T-cell (primary cell): ENCODE measurements around the gene EDEM1. TPM values are rescaled to one million over a fixed set of nuclear protein-coding genes. Genes with fewer than 3 reads are reported as not detected.

ENCODE experiments used
- ATAC-seq, 4 experiments: fragments of 200-7000 bp in 3 of 4; fragments of 150-1000 bp in 1 of 4; cut with Tn5 transposase; replicated peaks in 1 of 4; 1 replicate in 3 of 4; 2 replicates in 1 of 4; pipeline ENCODE4 v1.10.0; 2021; ENCODE audit warnings: moderate library complexity in 3 of 4, mild to moderate bottlenecking in 2 of 4, moderate number of reproducible peaks in 1 of 4
- CTCF ChIA-PET, 2 donors: fragments of 300-600 bp; sonication (Branson Sonifier 250); formaldehyde crosslinking; loops; one replicate each; lab custom pipeline; 2022; ENCODE audit warnings: antibody characterized with exemption in 2 of 2; lab: Charles Lee
- POLR2A ChIA-PET, 2 donors: fragments of 300-600 bp; sonication (Branson Sonifier 250); formaldehyde crosslinking; loops; one replicate each; lab custom pipeline; 2022; ENCODE audit warnings: antibody characterized with exemption in 2 of 2; lab: Charles Lee
- DNase-seq, 35 experiments: peaks; one replicate each; pipeline versions ENCODE4 v3.0.0 to v3.0.0-alpha.2; 2013 to 2023
- H3K27ac ChIP-seq: one replicate; pipeline ENCODE4 v1.5.1; 2013; ENCODE audit warnings: low read length
- H3K27me3 ChIP-seq, 2 experiments: replicated peaks in 1 of 2; 1 replicate in 1 of 2; 2 replicates in 1 of 2; pipeline versions ENCODE4 v1.6.1 to v1.7.0; 2013; ENCODE audit warnings: low read length in 1 of 2, mixed read lengths in 1 of 2; ENCODE audit not compliant: control insufficient read depth in 2 of 2, insufficient read depth in 2 of 2; ENCODE audit errors: extremely low read depth in 1 of 2
- H3K36me3 ChIP-seq, 2 donors: 1 replicate in 1 of 2; 2 replicates in 1 of 2; pipeline versions ENCODE4 v1.6.1 to v1.7.0; 2013; ENCODE audit warnings: low read length in 1 of 2; ENCODE audit not compliant: control insufficient read depth in 2 of 2, insufficient read depth in 1 of 2; ENCODE audit errors: extremely low read depth in 1 of 2
- H3K4me1 ChIP-seq, 2 experiments: 1 replicate in 1 of 2; 2 replicates in 1 of 2; pipeline versions ENCODE4 v1.6.1 to v1.7.0; 2013; ENCODE audit warnings: low read length in 2 of 2, mixed read lengths in 1 of 2; ENCODE audit not compliant: insufficient read depth in 2 of 2, control insufficient read depth in 1 of 2; ENCODE audit errors: extremely low read depth in 1 of 2
- H3K4me3 ChIP-seq, 2 donors: 1 replicate in 1 of 2; 2 replicates in 1 of 2; pipeline versions ENCODE4 v1.5.1 to v1.7.0; 2013; ENCODE audit warnings: mild to moderate bottlenecking in 2 of 2, low read length in 1 of 2, moderate library complexity in 1 of 2; ENCODE audit not compliant: control insufficient read depth in 1 of 2; ENCODE audit errors: extremely low read depth in 1 of 2
- H3K9me3 ChIP-seq: 2 replicates; pipeline ENCODE4 v1.7.0; 2013
- H3K27ac Mint-ChIP-seq, 2 donors: one replicate each; pipeline ENCODE4 v1.8.0; 2020 to 2021; ENCODE audit warnings: mild to moderate bottlenecking in 2 of 2, mixed read lengths in 2 of 2
- H3K27me3 Mint-ChIP-seq, 2 donors: one replicate each; pipeline ENCODE4 v1.8.0; 2021 to 2022; ENCODE audit warnings: mixed read lengths in 2 of 2
- H3K36me3 Mint-ChIP-seq: one replicate; pipeline ENCODE4 v1.8.0; 2021; ENCODE audit warnings: mixed read lengths
- H3K4me1 Mint-ChIP-seq, 3 donors: one replicate each; pipeline ENCODE4 v1.8.0; 2020 to 2022; ENCODE audit warnings: mixed read lengths in 3 of 3, mild to moderate bottlenecking in 1 of 3
- H3K4me3 Mint-ChIP-seq, 3 donors: one replicate each; pipeline ENCODE4 v1.8.0; 2020 to 2022; ENCODE audit warnings: mild to moderate bottlenecking in 3 of 3, mixed read lengths in 3 of 3, moderate library complexity in 3 of 3
- H3K9me3 Mint-ChIP-seq, 3 donors: one replicate each; pipeline ENCODE4 v1.8.0; 2020 to 2022; ENCODE audit warnings: mixed read lengths in 3 of 3
- WGBS: methylation state at CpG from one replicate; pipeline ENCODE4 v1.1.5; 2013; ENCODE audit warnings: missing lambda C conversion rate; ENCODE audit not compliant: insufficient coverage; 5-methylcytosine and 5-hydroxymethylcytosine counted together
- total RNA-seq, 35 experiments: library from RNA in 6 of 35; stranded (reverse) in 6 of 35; fragments of 120-200 nt in 1 of 35; gene quantifications; one replicate each; pipeline versions ENCODE4 v1.2.1 to v1.2.4 and lab custom pipeline; 2013 to 2026

Gene EDEM1
- total RNA-seq, 5 donors from 2014 or later (not counting 1 experiment from before 2014, with no cell fraction given): 92.6 to 138 (median 113) TPM

DNA sequence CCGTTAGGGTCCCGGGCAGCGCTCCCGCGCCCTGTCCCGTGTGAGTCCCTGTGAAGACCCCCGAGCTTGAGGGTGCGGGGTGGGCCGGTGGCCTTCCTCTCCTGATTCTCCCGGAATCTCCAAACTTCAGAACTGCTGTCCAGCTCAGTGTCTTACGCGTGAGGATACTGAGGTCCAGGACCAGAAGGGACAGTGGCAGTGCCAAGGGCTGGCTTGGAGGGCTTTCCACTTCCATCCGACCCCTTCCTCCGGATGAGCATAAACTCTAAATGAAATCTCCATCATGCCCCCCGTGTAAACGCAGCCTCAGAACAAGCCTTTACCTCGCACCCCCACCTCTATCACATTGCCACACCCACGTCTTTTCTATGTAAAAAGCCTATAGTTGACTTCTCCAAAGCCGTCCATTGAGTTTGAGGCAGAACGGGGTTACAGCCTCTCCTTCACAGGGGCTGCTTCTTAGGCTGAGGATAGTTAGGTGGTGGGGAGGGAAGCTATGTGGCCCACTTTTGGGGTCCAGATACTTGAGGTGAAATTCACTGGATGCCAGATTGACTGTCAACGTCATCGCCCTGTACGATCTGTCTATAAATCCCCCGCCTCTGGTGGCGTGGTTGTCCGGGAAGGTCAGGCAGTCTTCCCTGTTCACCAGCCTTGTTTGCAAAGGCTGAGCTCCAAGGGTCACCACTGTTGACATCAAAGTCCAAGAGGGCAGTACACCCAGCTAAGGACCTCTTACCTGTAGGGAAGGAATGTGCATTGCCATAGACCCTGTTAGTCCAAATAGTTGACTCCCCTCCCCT is 1.1 kb downstream of the EDEM1 start:
- Histone ChIP-seq H3K4me3 (peak overlapping the region; percentile 76 to 86), H3K27me3 (no peaks in the 10 kb centered on the region), H3K4me1 (peaks cover 23 to 32% of the 10 kb centered on the region in 2 experiments), H3K36me3 (peaks cover 0 to 3% of the 10 kb centered on the region in 2 donors), H3K27ac (peak overlapping the region; percentile 96), H3K9me3 (no peaks in the 10 kb centered on the region)
- H3K9me3 Mint-ChIP-seq: no peaks in the 10 kb centered on the region
- peak overlapping the region; percentile 99 to 100 for H3K27ac Mint-ChIP-seq
- peak; percentile 39 to 74 (median 56) for DNase-seq
- H3K27me3 Mint-ChIP-seq: no peaks in the 10 kb centered on the region
- POLR2A ChIA-PET: interaction anchor here in 1 of 2 donors (0.6 to 2.5 kb wide), 3 partner anchors 8 to 366 kb away, joined by 3 to 26 read pairs (median 3); no protein-coding TSS in a partner anchor
- under 1% methylated on average over 21 of the region's 26 CpGs for WGBS
- peaks cover 21% of the 10 kb centered on the region for H3K36me3 Mint-ChIP-seq
- ATAC-seq: peak; percentile 30 to 43 (median 36)
- H3K4me1 Mint-ChIP-seq: peaks cover 44 to 50% (median 45%) of the 10 kb centered on the region in 3 donors
- H3K4me3 Mint-ChIP-seq: peak overlapping the region; percentile 94 to 99 (median 98)
- CTCF ChIA-PET: interaction anchor here in 1 of 2 donors (1.1 to 3.7 kb wide), 2 partner anchors 9 to 65 kb away, joined by 3 to 23 read pairs; no protein-coding TSS in a partner anchor

DNA sequence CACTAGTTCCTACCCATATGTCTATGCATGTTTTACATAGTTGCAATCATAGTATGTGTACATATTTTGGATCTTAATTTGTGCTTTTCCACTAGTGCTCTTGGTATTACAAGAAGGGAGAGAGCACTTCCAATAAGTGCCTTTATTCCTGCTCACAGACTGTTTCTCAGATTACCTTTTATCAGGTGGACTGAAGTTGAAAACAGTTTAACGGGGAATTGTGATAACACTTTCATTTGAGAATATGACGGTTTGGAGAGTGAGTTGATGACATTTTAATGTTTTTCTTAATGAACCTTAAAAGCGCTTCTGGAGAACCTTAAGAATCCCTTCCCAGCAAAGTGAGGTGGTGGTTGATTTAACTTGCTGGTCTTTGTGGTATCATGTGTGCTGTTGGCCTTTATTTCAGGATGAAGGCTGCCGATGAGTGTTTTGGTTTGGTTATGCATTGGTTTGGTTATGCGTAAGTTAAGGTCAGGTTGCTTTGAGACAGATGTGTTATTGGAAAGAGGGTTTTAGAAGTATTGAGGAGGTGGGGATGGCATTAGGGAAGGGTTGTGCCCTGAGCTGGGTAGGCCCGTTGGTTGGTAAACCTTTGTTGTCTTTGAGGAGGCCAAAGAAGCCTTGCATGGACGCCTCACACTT is 2.8 kb downstream of the EDEM1 start:
- H3K27ac ChIP-seq: peak overlapping the region; percentile 96
- peaks cover 0 to 5% of the 10 kb centered on the region in 2 donors for H3K36me3 ChIP-seq
- peak overlapping the region; percentile 94 to 99 (median 98) for H3K4me3 Mint-ChIP-seq
- peaks cover 60 to 66% (median 61%) of the 10 kb centered on the region in 3 donors for H3K4me1 Mint-ChIP-seq
- DNase-seq: no peak
- ATAC-seq: no peak
- no peaks in the 10 kb centered on the region for H3K27me3 Mint-ChIP-seq
- H3K4me1 ChIP-seq: peaks cover 39 to 40% of the 10 kb centered on the region in 2 experiments
- H3K27me3 ChIP-seq: no peaks in the 10 kb centered on the region
- peak overlapping the region; percentile 76 to 86 for H3K4me3 ChIP-seq
- ChIA-PET CTCF (interaction anchor here in 1 of 2 donors (3.7 kb wide), 1 partner anchor 7 kb away, joined by 23 read pairs; no protein-coding TSS in a partner anchor), POLR2A (no interaction called here)
- H3K36me3 Mint-ChIP-seq: peaks cover 25% of the 10 kb centered on the region
- H3K9me3 Mint-ChIP-seq: no peaks in the 10 kb centered on the region
- H3K27ac Mint-ChIP-seq: peak overlapping the region; percentile 88 to 92
- no peaks in the 10 kb centered on the region for H3K9me3 ChIP-seq
- WGBS: 7% methylated on average over 3 of the region's 7 CpGs

DNA sequence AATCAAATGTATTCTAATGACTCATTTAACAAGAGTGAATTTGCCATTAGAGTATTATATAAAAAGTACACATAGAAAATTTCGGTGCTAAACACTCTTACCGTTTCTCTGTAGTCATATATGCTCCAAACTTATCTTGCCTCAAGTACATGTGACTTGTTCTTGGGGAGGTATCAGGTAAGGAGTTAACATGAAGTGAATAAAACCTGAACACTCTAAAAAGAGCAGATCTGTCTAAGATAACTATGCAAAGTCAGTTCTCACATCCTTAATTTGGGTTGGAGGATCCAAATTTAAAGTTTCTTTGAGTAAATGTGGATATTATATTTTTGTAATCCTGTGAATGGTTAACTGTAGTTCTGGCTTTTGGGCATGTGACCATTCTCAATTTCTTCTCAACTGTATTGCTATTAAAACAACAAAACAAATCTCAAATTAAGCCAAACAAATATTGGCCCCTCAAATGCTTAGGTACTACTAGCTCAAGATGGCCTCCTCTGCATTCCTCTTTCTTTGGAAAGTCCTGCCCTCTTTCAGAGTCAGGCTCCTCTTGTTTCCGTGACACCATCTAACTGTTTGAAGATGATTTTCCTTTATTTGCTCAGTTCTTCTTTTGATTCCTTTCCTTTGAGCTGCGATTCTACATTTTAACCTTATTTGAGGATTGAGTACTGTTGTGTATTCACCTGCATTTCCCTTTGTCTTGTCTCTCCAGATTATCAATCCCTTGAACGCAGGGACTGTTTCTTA is 4.2 kb downstream of the EDEM1 start:
- Histone ChIP-seq H3K9me3 (no peaks in the 10 kb centered on the region), H3K36me3 (peaks cover 0 to 7% of the 10 kb centered on the region in 2 donors), H3K27ac (peak overlapping the region; percentile 96), H3K4me3 (no peak overlapping the region), H3K4me1 (peaks cover 52 to 54% of the 10 kb centered on the region in 2 experiments), H3K27me3 (no peaks in the 10 kb centered on the region)
- Mint-ChIP-seq H3K4me1 (peaks cover 67 to 75% (median 69%) of the 10 kb centered on the region in 3 donors), H3K27ac (peak overlapping the region; percentile 93 to 98), H3K27me3 (no peaks in the 10 kb centered on the region), H3K9me3 (no peaks in the 10 kb centered on the region), H3K36me3 (peaks cover 34% of the 10 kb centered on the region), H3K4me3 (peak overlapping the region; percentile 26 to 70 (median 58))
- DNase-seq (no peak), ATAC-seq (no peak)
- CTCF ChIA-PET: no interaction called here
- no CpG with 5 or more reads among the region's 5 CpGs for WGBS
- POLR2A ChIA-PET: interaction anchor here in 1 of 2 donors (0.6 to 1.1 kb wide), 2 partner anchors 68 to 352 kb away, joined by 3 to 4 read pairs; no protein-coding TSS in a partner anchor

DNA sequence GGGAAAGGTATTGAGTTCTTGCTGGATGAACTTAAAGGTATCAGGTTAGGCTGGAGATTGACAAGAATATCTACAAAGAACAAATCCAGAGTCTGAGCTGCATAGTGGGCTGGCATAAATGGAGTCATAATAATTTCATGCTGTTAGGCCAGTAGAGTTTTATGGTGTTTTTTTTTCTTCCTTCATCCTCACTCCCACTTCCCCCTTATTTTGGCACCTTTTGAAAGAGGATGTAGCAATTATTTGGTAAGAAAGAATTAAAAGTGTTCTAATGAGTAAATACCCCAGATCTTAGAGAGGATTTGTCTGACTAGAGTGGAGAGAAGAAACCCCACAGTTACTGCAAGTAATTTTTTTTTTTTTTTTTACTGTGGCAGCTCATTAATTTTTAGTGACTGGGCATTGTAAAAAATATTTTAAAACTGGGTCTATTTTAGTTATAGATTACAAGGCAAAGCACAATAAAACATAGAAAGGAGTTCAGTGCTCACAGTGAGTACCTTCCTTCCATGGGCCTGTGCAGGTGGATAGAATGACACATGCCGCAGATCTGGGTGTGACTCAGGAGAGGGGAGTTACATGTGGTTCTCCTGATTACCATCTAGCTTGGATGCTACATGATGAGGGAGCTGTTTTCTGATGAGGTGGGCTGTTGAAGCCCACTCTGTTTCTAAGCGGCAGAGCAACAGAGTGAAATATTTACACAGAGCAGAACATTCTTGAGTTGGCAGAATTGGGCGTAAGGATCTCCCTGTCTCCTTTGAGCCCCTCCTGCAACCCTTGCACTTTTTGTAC is 5.3 kb downstream of the EDEM1 start:
- ChIA-PET POLR2A (interaction anchor here in 1 of 2 donors (0.5 to 1.1 kb wide), 2 partner anchors 69 to 902 kb away, joined by 3 to 8 read pairs; no protein-coding TSS in a partner anchor), CTCF (no interaction called here)
- H3K36me3 ChIP-seq: peaks cover 0 to 7% of the 10 kb centered on the region in 2 donors
- peak overlapping the region; percentile 26 to 70 (median 58) for H3K4me3 Mint-ChIP-seq
- ATAC-seq: no peak
- H3K27ac Mint-ChIP-seq: peak overlapping the region; percentile 93 to 98
- no CpG with 5 or more reads among the region's 3 CpGs for WGBS
- peaks cover 73 to 86% (median 75%) of the 10 kb centered on the region in 3 donors for H3K4me1 Mint-ChIP-seq
- H3K4me3 ChIP-seq: no peak overlapping the region
- no peaks in the 10 kb centered on the region for H3K27me3 ChIP-seq
- peaks cover 0 to 7% (median 0%) of the 10 kb centered on the region in 3 donors for H3K9me3 Mint-ChIP-seq
- no peaks in the 10 kb centered on the region for H3K27me3 Mint-ChIP-seq
- peaks cover 44% of the 10 kb centered on the region for H3K36me3 Mint-ChIP-seq
- peak overlapping the region; percentile 96 for H3K27ac ChIP-seq
- peaks cover 57 to 60% of the 10 kb centered on the region in 2 experiments for H3K4me1 ChIP-seq
- no peaks in the 10 kb centered on the region for H3K9me3 ChIP-seq
- DNase-seq: no peak

DNA sequence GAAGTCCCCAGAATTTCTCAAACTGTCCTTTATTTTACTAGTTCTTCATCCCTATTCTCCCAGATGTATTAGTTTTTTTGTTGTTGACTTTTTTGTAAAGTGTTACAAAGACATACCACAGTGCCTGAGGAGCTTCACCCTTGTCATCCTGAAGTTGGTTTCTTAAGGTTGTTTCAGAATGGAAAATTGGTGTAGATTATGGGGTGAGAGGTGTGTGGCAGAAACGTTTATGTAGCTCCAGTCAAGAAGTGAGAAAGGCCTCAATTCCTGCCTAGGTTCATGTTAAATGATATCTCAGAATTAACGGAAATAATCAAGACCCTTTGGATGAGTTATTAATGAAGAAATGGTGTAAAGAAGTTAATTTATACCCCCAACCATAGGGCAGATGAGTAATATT is 6.8 kb downstream of the EDEM1 start:
- Histone ChIP-seq H3K36me3 (peaks cover 0 to 11% of the 10 kb centered on the region in 2 donors), H3K27ac (peak overlapping the region; percentile 80), H3K9me3 (no peaks in the 10 kb centered on the region), H3K4me3 (no peak overlapping the region), H3K27me3 (no peaks in the 10 kb centered on the region), H3K4me1 (peaks cover 69 to 72% of the 10 kb centered on the region in 2 experiments)
- CTCF ChIA-PET: no interaction called here
- POLR2A ChIA-PET: interaction anchor here in 1 of 2 donors (0.9 kb wide), 1 partner anchor 13 kb away, joined by 3 read pairs; no protein-coding TSS in a partner anchor
- WGBS: no CpG with 5 or more reads among the region's 2 CpGs
- no peaks in the 10 kb centered on the region for H3K27me3 Mint-ChIP-seq
- H3K36me3 Mint-ChIP-seq: peaks cover 54% of the 10 kb centered on the region
- no peak for DNase-seq
- no peak for ATAC-seq
- peaks cover 0 to 7% (median 0%) of the 10 kb centered on the region in 3 donors for H3K9me3 Mint-ChIP-seq
- peak overlapping the region; percentile 95 to 98 for H3K27ac Mint-ChIP-seq
- peak overlapping the region in 2 of 3 donors; percentile 35 to 73 for H3K4me3 Mint-ChIP-seq
- H3K4me1 Mint-ChIP-seq: peaks cover 83 to 91% (median 84%) of the 10 kb centered on the region in 3 donors
